GM12872 (cell line): ENCODE results near the gene PTGR3.

Experiments
- TF ChIP-seq, protein P1 (sequence below): IDR thresholded peaks from 3 replicates; pipeline ENCODE4 v1.5.1; 2011; ENCODE audit warnings: low read depth, mild to moderate bottlenecking, low read length, moderate library complexity; ENCODE audit not compliant: insufficient read depth

The PTGR3 gene

DNA sequence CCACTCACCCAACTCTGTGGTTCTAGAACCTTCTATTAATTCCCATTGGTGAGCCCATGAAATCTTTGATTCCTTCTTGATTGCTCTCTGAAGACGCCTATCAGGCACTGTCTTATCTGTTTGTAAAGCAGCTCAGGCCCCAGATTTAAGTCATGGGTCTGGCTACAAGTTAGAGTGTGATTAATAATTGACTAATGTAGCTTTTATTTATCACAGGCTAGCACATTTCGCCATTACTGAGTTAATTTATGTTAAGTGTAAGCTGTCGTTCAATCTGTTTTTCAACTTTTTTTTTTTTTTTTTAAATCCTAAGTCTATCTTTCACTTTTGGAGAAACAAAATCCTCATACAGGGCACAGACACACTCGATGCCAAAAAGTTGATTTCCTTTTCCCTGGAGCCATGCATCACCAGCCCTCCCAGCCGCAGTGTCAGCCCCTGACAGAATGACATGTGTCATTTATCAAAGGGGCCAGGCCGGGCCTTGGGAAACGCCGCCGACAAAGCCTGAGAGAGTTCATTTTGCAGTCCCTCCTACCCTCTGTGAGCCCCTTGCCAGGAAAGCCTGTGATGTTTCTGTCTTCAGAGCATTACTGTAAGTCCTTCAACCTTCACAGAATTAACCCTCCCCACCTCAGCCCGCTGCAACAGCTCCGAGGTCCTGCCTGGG lies 17.5 kb upstream of the PTGR3 start:
- TF ChIP-seq, protein P1, sequence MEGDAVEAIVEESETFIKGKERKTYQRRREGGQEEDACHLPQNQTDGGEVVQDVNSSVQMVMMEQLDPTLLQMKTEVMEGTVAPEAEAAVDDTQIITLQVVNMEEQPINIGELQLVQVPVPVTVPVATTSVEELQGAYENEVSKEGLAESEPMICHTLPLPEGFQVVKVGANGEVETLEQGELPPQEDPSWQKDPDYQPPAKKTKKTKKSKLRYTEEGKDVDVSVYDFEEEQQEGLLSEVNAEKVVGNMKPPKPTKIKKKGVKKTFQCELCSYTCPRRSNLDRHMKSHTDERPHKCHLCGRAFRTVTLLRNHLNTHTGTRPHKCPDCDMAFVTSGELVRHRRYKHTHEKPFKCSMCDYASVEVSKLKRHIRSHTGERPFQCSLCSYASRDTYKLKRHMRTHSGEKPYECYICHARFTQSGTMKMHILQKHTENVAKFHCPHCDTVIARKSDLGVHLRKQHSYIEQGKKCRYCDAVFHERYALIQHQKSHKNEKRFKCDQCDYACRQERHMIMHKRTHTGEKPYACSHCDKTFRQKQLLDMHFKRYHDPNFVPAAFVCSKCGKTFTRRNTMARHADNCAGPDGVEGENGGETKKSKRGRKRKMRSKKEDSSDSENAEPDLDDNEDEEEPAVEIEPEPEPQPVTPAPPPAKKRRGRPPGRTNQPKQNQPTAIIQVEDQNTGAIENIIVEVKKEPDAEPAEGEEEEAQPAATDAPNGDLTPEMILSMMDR, result no peak

DNA sequence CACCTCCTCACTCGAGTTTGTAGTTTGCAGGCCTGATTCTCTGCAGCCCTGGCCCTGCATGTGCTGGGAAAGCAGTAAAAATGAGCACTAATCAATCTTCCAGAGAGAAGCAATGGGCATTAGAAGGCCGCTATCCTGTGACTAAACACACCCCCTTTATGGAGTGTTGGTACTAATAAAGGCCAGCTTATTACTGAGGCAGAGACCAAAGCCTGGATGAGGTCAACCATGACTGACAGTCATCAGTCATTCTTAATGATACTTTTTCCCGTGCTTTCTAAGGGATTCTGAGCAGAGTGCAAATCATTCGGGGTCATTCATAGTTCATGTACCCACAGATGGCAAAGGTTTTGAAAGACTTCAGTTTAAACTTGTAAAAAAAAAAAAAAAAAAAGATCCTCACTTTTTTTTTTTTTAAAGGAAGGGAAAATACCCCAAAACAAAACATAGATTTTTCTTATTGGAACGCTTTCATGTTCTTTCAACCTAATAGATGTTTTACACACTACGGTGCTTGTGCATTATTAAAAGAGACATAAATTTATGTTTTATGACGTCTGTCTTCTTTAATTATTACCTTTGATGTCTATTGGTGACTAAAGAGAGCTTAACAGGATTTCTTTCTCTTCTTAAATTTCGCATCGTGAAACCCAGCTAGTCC lies 14.9 kb upstream of the PTGR3 start:
- TF ChIP-seq, protein P1, result no peak

DNA sequence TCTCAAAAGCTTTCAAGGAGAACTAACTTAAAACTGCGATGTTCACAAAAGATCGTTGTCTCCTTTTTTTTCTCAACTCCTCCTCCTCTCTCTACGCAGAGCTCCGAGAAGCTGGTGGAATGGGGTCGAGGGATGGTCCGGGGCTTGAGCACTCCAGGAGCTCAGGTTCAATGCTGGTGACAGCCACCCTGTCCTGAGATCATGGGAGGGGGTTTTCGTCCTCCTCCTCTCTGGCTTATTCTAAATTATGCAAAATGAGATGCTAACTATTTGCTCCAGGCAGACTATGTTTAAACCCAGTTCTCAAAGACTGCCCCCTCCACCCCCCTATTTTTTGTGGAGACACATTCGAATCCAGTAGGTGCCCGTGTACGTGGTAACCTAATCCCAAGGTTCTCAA lies 13.5 kb upstream of the PTGR3 start:
- TF ChIP-seq, protein P1, result no peak

DNA sequence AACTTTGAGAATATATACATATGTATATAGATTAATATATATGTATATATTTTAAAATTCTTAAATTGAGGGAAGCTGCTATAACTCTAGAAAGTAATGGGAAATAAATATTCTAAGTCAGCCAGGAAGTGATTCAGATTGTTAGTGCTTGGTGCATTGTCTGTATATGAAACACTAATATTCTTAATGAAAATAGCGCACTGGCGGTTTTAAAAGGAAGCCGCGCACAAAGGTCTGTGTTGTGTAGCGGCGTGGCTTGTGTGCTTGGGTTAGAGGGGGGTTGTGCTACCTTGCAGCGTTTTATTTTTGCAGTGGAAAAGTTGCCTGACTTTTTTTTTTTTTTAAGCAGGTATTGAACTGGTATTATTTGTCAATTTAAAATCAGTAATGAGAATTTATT lies 13.0 kb upstream of the PTGR3 start:
- TF ChIP-seq, protein P1, result no peak

DNA sequence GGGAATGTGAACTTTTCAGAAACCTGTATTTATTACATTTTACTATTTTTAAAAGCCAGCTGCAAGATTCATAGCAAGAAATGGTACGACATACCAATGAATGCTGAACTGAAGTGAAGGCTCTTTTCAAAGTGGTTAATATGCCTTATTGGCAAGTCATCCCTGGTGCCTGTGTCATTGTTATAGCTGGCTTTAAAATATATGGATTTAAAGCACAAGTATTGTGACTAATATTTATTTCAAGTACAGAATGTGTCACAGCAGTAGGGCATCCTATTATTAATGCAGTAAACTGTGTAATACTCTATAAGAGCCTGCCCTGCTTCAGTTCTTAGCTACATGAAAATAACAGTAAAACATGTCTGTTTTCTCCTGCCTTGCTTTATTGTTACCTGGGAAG lies 12.5 kb upstream of the PTGR3 start:
- TF ChIP-seq, protein P1, result no peak

DNA sequence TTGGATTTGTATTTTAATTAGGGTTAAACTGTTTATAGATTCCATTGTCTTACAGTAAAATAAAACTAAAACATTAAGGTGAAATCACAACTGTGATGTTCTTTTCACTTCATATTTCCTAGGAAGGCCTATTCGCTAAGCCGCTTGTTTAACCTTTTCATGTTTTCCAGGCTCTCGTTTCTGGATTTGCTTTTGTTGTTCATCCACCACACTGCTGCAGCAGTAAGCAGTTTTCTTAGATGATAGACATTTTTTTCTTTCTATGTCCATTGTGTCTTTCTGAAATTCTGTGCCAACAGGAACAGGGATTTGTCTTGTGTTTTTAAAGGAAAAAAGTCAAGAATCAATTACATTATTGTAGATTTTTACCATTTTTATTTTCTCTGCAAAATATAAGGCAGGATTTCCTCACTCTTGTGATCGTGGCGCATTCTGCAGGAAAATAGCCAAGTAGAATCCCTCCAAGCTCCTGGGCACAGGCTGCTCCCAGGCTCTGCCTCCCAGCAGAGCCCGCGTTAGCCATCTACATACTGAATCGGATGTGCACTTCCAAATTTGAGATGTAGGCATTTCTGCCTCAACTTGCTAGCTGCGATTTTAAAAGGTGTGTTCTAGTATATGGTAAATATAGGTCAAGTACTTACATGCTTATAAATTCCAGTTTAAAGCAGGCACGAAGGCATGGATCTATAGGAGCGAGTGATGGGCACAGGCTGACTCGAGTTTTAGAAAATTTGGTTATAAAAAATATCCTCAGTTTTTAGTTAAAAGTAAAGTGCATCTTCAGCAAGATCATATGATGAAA lies 11.8 kb upstream of the PTGR3 start:
- TF ChIP-seq, protein P1, result no peak

DNA sequence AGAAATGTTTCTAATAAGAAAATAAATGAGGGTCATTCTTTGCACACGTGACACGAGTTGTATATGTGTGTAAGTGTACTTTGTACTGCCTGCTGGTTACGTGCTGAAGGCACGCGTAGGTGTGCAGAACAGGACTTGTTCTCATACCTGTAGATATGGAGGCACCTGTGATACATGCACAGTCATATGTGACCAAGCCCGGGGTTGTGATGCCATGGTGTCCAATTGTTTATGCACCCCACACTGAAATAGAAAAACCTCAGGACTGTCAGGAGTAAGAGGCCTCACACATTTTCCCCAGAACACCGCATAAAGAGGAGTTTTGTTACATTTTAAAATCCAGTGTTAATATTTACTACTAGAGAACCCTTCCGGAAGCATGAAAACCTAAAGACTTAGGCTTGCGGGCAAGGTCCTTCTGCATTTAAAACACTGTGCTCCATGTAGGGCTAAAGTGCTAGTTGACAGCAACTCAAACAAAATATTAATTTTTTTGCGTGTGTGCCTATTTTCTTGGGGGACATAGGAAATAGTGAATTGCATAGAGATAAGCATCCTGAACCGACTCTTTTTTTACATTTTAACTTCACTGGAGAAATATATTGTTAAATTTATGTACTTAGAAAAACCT lies 10.9 kb upstream of the PTGR3 start:
- TF ChIP-seq, protein P1, result no peak
